ENCODE measurements around the gene FARP2.
"Not testable (repeated sequence)": the region's sequence is repeated elsewhere in the genome, so short reads cannot be mapped to it uniquely, and the experiment has no call there.

FARP2 gene

GRCh38 chr2:241373446-241373845, 17.4 kb downstream of the FARP2 start:
- no peak for FAIRE-seq

- not testable (repeated sequence) for FAIRE-seq
These were observed 17.8 kb downstream of the FARP2 start for GRCh38 chr2:241373906-241374305.

- FAIRE-seq: no peak
These were observed 19.2 kb downstream of the FARP2 start for GRCh38 chr2:241375300-241375699.

- FAIRE-seq: no peak
These were observed 20.7 kb downstream of the FARP2 start for GRCh38 chr2:241376808-241377207.

- no peak for FAIRE-seq
These were observed 22.7 kb downstream of the FARP2 start for GRCh38 chr2:241378816-241379215.

- no peak for FAIRE-seq
These were observed 23.7 kb downstream of the FARP2 start for GRCh38 chr2:241379481-241380480.

GRCh38 chr2:241381872-241382271, 25.8 kb downstream of the FARP2 start:
- no peak for FAIRE-seq

GRCh38 chr2:241385450-241385849, 29.4 kb downstream of the FARP2 start:
- FAIRE-seq: not testable (repeated sequence)

GRCh38 chr2:241386519-241386918, 30.4 kb downstream of the FARP2 start:
- FAIRE-seq: no peak

- no peak for FAIRE-seq
These were observed 33.6 kb downstream of the FARP2 start for GRCh38 chr2:241389697-241390096.

GRCh38 chr2:241390301-241391206, 34.5 kb downstream of the FARP2 start:
- no peak for FAIRE-seq

- peak; percentile 25 for FAIRE-seq
These were observed 36.0 kb downstream of the FARP2 start for GRCh38 chr2:241391892-241392665.

GRCh38 chr2:241392753-241393152, 36.7 kb downstream of the FARP2 start:
- not testable (repeated sequence) for FAIRE-seq

GRCh38 chr2:241393524-241394196, 37.6 kb downstream of the FARP2 start:
- no peak for FAIRE-seq

- not testable (repeated sequence) for FAIRE-seq
These were observed 40.7 kb downstream of the FARP2 start for GRCh38 chr2:241396809-241397208.

GRCh38 chr2:241399941-241400922, 44.1 kb downstream of the FARP2 start:
- no peak for FAIRE-seq

GRCh38 chr2:241408849-241409248, 52.8 kb downstream of the FARP2 start:
- no peak for FAIRE-seq

- FAIRE-seq: no peak
These were observed 54.7 kb downstream of the FARP2 start for GRCh38 chr2:241410739-241411176.

GRCh38 chr2:241412144-241412543, 56.1 kb downstream of the FARP2 start:
- no peak for FAIRE-seq

- FAIRE-seq: not testable (repeated sequence)
These were observed 57.4 kb downstream of the FARP2 start for GRCh38 chr2:241413501-241413900.

Data from G401.6 (cell line).